HG03565 (cell line): ENCODE results near the gene SLC39A9.
"Not testable (repeated sequence)": the region's sequence is repeated elsewhere in the genome, so short reads cannot be mapped to it uniquely, and the experiment has no call there.

Source experiments
- ATAC-seq: cut with Tn5 transposase; IDR thresholded peaks from one replicate; pipeline ENCODE4 v1.9.1; 2021; ENCODE audit warnings: mild to moderate bottlenecking, moderate library complexity; ENCODE audit not compliant: unreplicated experiment

Gene SLC39A9

GRCh38 chr14:69473260-69473659 lies 74.8 kb downstream of the SLC39A9 start:
- no peak for ATAC-seq

- no peak for ATAC-seq
These were observed 75.5 kb downstream of the SLC39A9 start for GRCh38 chr14:69473946-69474345.

DNA sequence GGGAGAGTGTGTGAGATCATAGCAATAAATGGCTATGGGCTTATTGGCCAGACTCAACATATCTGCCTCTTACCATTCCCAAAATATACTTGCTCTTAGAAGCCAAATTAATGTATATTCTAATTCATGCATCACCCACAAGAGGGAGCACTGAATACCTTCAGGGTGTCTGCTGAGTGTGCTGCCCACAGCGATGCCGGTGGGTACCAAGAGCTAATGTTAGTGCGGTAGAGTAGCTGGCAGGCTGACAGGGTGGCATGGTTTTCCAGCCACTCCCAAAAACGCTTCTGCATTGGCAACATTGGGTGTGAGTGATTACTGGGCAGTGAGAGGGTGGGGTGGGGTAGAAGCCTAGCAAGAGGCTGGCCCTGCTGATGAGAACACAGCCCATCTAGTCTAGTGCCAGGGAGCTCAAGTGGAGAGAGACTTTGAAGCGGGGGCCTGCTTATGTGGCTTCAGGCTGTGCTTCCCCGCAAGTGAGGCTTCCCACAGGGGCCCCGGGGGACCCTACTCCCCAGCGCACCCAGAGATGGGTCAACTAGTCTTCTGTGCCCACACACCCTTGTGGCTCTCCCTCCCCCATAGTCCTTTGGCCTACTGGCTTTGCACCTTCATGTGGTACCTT lies 76.8 kb downstream of the SLC39A9 start:
- no peak for ATAC-seq

DNA sequence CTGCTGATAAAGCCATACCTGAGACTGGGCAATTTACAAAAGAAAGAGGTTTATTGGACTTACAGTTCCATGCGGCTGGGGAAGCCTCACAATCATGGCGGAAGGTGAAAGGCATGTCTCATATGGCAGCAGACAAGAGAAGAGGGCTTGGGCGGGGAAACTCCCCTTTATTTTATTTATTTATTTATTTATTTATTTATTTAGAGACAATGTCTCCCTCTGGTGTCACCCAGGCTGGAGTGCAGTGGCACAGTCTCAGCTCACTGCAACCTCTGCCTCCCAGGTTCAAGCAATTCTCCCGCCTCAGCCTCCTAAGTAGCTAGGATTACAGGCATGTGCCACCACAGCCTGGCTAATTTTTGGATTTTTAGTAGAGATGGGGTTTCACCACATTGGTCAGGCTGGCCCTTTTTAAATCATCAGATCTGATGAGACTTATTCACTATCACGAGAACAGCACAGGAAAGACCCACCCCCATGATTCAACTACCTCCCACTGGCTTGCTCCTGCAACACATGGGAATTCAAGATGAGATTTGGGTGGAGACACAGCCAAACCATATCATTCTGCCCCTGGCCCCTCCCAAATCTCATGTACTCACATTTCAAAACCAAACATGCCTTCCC lies 78.4 kb downstream of the SLC39A9 start:
- not testable (repeated sequence) for ATAC-seq

DNA sequence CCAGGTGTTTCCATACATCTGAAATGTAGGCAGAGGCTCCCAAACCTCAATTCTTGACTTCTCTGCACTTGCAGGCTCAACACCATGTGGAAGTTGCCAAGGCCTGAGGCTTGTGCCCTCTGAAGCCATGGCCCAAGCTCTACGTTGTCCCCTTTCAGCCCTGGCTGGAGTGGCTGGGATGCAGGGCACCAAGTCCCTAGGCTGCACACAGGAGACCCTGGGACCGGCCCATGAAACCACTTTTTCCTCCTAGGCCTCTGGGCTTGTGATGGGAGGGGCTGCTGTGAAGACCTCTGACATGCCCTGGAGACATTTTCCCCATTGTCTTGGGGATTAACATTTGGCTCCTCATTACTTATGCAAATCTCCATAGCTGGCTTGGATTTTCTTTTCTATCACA lies 79.6 kb downstream of the SLC39A9 start:
- ATAC-seq, result not testable (repeated sequence)

DNA sequence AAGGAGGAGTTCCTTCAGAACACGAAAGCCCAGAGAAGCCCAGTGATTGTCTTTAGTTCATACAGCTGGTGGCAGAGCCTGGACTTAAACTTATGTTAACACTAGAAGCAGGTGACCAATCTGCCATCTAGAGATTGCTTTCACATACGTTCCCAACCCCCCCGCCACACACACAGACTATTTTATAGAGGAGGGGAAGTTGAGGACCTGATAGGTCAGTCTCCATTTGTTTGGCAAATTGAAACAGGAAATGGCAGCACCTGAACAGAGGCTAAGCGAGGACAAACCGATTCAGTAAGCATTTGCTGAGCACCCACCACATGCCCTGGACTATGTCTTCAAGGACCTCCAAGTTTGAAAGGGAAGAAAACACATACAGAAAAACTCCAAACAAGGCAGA lies 81.2 kb downstream of the SLC39A9 start:
- no peak for ATAC-seq

GRCh38 chr14:69480136-69480535 lies 81.6 kb downstream of the SLC39A9 start:
- ATAC-seq, result no peak

DNA sequence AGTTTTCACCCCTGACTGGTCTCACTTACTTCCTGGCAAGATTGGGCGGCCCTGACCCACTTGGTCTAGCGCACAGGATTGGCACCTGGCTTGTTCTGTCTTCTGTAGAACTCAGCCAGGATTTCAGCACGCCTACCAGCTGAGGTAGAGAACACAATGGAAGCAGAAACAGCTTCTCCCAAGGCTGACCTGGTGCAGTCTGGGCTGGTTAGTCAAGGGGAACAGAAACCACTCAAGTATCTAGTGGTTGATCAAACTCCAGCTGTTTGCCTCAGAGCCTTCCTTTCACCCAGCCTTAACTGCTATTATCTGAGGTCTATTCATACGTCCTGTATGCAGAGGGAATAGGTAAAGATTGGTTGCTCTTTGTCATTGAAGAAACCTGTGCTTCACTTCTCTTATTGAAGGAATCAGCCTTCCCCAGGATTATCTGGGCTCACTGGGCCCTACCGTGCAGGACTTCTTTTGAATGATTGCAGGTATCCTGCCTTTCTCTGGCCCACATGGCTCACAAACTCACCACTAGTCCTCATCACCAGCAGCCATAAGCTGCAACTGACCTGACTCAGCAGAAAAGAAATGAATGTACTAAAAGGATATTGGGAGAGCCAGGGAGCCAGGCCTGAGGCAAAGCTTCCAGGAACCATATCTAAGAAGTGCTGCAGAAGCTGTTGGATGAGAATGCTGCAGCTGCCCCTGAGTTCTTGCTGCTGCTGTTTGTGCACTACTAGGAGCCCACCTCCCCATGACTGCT lies 83.5 kb downstream of the SLC39A9 start:
- peak; percentile 87 for ATAC-seq

DNA sequence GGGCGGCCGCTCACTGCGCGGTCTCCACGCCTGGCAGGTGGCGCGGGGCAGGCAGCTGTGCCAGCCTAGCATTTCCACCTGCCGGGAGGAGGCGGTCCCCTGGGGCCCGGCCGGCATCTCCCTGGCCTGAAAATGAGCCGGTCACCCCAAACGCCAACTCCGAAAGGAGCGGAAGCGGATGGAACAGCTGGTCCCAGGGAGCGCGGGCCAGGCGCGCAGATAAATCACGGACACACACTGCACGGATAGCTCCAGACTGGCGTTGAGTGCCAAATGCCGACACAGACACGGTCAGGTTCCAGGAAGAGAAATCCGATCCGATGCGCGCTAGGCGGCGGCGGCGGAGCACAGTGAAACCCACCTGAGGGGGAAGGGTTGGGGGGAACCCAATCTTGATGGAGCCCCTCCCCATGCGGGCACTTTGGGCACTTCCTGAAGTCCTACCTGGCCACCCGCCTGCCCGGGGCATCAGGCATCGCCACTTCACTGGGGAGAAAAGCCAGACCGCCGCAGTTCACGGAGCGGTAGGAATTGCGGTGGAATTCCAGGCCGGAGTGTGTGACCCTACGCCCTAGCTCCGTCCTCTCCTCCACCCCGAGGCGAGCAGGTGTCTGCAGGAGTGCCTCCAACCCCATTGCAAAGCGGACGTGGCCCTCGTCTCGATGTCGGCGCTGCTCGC lies 85.4 kb downstream of the SLC39A9 start:
- ATAC-seq, result no peak

GRCh38 chr14:69484444-69485314 lies 86.2 kb downstream of the SLC39A9 start, which contains the start of gene PLEKHD1:
TSS of gene PLEKHD1 (plus strand) at chr14:69484728. CDS start at chr14:69484966, 238 bp downstream.
- no peak for ATAC-seq

DNA sequence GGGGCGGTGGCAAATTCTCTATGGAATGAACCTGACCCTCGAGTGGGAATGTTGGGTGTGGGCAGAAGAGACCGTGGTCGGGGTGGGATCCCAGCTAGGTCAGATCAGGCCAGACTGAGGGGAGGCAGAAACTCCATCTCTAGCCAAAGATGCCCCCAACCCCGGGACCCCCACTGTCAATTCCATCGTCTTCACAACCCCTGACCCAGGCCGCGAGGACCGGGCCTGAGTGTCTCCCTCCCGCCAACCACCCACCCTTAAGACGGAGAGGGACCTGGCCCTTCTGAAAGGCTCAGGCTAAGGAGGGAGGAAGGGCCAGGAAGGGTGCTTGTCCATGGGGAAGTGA lies 86.8 kb downstream of the SLC39A9 start:
- ATAC-seq, result no peak

DNA sequence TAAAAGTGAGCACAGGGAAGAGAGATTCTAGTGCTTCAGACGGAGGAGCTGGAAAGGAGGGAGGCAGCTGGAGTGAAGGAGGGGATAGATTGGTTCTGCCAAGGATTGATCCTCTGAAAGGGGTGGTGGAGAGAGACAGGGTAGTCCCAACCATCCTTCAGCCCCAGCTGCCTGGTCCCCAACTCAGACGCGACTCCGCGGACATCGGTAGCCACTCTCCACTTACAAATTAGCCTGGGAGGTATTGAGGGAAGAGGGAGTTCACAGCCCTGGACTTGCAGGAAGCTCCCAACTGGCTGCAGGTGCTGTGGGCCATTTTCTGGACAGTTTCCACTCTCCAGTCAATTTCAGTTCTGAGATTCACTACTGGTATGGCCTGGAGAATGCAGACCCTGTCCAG lies 87.2 kb downstream of the SLC39A9 start:
- ATAC-seq, result no peak

DNA sequence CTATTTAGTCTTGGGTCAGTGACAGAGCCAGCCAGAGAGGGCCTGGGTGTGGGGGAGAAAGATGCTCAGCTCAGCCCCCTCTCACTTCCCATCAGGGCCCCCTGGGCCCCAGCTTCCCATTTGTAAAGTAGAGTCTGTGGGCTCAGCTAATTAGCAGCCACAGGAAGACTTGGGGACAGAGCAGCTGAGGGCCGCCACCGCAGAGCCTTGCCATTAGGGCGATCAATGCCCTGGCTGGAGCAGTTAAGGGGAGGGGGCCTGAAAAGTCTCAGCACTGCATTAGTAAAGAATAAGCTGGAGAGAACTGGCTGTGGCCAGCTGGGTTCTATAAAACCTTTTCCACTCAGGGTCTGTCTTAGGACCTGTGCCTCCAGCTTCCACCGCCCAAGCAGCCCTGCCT lies 88.7 kb downstream of the SLC39A9 start:
- no peak for ATAC-seq

DNA sequence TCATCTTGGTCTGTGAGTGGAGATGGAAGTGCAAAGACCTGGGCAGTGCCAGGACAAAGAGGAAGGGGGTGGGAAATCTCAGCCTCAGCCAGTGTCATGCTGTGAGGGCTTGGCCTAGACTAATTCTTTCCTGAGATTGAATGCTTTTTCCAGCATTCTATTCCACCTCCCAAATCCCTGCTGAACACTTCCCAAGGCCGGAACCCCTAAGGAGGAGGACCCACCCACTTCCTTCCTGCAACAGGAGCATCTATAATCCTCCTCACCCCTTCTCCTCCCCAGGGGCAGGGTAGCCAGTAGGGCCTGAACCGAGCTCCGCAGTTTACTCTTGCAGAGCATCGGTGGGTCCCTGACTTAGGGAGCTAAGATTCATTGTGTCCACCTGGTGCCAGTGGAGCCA lies 89.3 kb downstream of the SLC39A9 start:
- ATAC-seq, result no peak

DNA sequence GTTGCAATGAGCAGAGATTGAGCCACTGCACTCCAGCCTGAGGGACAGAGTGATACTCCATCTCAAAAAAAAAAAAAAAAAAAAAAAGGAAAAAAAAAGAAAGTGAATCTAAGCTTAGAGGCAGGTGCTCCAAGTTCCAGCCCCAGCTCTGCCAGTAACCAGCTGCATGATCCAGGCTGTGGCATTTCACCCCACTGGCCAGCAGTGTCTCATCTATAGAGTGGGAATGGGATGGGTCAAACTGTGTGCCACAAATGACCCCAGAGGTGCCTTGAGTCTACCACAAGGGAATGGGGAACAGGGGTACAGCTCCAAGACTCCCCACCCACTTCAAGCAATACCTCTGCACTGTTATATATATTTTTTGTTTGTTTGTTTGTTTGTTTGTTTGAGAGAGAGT lies 91.0 kb downstream of the SLC39A9 start:
- no peak for ATAC-seq

- no peak for ATAC-seq
These were observed 91.9 kb downstream of the SLC39A9 start for GRCh38 chr14:69490219-69490918.

DNA sequence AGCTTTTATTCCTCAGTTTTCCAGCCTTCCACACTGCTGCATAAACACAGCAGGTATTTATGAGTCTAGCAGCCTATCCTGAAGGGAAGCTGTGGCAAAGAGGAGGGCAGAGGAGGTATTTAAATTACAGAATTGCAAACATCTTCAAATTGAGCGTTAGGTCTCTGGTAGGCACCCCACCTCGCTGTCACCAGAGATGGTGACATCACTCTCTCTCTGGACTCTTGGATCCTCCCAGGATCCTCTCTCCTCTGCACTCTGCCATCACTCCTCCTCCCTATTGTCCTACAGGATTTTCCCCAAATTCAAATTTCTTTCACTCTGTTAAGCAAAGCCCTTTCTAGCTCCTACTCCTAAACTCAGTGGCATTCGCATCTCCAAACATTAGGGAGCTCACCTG lies 92.7 kb downstream of the SLC39A9 start:
- no peak for ATAC-seq

GRCh38 chr14:69493038-69493437 lies 94.5 kb downstream of the SLC39A9 start:
- no peak for ATAC-seq

- no peak for ATAC-seq
These were observed 95.3 kb downstream of the SLC39A9 start for GRCh38 chr14:69493791-69494190.

GRCh38 chr14:69495341-69495921 lies 96.9 kb downstream of the SLC39A9 start:
- ATAC-seq, result no peak
